GM12873 (cell line): ENCODE measurements around the gene ARV1.

Source experiments
- CTCF ChIP-seq: IDR thresholded peaks from 2 replicates; pipeline ENCODE4 v1.5.1; 2012; ENCODE audit warnings: low read depth, mild to moderate bottlenecking, moderate library complexity, low read length, control low read depth; ENCODE audit not compliant: insufficient read depth; ENCODE audit errors: missing control alignments

Gene ARV1

DNA sequence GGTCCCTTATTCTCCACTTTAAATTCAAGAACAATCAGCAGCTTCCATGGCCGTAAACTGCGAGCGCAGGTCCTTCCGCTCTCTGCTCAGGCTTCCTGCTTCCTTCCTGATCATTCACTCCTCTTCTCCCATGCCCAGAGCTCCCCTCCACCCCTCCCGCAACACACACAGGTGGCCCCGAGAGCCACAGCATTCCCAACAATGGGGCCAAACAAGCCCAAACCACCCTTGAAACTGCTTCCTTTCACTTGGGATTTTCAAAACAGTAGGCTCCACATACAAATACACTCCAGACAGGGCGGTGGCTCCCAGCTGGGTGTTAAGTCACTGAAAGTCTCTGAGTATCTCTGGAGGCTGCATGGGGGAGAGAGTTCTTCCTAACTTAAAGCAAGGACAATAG lies 49.8 kb downstream of the ARV1 start:
- TF ChIP-seq CTCF = no peak

DNA sequence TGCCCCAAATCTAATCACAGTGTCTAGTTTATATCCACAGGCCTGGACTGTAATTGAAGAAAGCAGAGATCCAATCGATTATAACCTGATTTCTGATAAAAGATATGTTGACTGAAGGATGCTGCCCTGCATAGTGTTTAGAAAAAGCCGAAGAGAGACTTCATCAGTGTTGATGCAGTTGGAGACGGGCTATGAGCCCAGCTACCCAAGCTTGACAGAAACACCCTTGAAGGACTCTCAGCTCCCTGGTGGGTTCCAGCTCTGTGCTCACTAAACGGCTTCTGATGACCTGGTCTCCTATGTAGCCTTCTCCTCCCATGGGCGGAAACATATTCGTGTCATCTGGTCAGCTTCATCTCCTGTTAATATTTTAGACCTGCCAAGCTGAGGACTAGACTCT lies 50.9 kb downstream of the ARV1 start:
- TF ChIP-seq CTCF = no peak

DNA sequence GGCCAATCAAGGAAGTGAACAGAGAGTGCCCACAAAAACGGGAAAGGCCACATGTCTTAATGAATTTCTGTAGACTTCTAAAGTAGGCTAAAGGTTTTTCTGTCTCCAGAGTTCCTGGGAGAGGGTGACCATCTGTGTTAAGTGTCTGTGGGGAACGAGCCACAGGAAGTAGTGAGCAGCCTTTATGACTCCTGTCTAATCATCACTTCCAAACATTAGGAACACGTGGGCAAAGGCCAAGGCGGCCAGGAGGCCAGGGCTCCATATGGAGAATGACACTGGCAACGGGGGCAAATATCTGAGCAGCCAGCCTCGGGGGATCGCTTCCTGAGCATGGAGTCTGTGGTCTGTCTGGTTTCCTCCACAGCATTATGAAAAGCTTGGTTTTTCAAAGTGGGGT lies 54.1 kb downstream of the ARV1 start:
- no peak for TF ChIP-seq CTCF

DNA sequence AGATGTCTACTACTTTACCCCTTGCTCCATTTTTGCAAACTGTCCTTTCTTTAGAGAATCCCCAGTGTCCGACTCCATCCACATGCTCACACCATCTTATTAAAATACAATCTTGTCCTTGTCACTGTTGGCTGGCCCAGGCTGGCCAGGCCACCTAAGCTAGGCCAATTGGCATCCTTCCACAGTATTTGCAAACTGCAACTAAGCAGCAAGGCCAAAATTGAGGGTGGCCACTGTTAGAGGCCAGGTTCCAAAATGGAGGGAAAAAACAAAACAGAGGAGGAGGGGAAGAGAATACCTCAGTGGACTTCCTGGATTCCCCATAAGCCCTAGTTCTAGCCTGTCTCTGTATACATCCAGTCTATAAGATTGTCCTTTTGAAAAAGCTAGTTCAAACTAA lies 56.9 kb downstream of the ARV1 start:
- no peak for TF ChIP-seq CTCF

GRCh38 chr1:231036416-231036815 lies 57.5 kb downstream of the ARV1 start:
- TF ChIP-seq CTCF = no peak

DNA sequence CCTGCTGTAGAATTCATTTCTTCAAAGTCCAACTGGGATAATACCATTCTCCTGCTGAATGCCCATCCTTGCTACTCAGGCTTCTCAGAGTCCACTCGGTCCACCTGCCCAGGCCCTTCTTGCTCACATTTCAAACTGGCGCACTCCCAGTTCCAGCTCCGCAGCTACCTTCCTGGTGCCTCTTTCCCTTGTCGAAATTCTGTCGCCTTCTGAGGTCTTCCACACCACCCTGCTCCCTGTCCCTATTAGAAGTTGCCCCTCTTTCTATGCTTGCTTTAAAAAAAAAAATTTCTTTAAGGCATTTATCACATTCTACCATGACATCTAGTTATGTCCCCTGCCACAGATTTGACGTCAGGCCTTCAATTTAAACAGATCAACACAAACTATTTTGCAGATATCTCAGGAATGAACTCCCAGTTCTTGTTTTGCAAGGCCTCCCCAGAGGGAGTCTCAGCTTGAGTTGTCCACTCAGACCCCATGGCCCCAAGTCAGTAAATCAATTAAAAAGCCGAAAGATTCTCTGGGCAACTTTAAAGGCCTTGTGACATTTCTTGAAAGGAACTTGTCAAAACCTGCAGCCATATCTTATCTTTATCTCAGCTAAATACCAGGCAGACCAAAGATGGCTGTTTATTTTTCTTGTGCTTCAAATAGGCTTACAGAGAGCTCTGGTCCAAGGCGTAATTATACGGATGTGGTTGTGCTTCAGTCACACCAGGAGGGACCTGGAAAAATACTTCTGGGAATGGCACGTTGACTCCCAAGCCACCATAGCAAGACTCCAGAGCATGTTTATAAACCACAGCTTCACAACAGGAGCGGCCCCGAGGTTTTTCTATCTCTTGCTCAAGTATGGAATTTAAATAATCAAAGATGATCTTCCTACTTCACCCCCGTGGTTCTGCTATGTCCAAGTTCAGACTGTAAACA lies 59.0 kb downstream of the ARV1 start:
- no peak for TF ChIP-seq CTCF

DNA sequence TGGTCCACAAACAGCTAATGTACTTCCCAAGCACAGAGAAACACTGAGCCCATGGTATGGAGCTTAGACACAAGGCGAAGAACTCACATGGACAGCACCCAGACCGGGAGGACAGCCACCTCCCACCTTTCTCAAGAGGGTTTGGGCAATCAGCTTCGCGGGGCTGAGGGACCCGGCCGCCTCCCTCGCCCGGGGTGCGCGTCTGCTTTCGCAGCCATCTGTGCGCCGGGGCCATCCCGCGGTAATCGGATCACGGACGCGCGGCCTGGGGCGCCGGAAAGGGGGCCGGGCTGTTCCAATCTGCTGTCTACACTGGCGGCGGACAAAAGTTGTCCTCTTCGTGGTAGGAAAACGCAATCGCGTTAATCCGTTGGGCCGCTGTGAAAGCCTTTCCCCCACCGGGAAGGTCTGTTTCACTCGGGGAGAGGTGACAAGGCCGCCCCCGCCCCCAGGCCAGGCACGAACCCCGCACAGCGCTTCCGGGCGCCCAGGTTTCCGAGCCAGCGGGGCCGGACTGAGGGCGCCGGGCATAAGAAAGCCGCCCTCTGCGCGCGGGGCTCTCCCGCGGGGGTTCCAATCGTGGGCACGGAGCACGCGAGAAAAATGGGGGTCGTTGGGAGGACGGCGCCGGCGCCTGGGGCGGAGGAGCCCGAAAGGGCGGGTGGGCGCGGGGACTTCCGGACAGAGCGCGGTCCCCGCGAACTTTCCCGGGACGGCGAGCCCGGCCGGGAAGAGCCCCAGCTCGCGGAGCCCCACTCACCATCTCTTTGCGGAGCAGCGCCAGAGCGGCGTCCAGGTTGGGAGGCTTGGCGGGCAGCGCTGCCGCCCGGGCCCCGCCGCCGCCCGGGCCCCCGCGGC lies 60.5 kb downstream of the ARV1 start:
- TF ChIP-seq CTCF = no peak
